Spinal cord (tissue), 10 donors: ENCODE data around the gene HNRNPH2. TPM values are rescaled to one million over a fixed set of nuclear protein-coding genes. Genes with fewer than 3 reads are reported as not detected.

Experiments
- DNase-seq, 6 donors: peaks; one replicate each; pipeline versions ENCODE4 v3.0.0 to v3.0.0-alpha.2; 2013 to 2015; ENCODE audit warnings: low spot score in 6 of 6, low read depth in 4 of 6
- H3K27ac ChIP-seq: one replicate; pipeline ENCODE4 v1.5.1; 2013; ENCODE audit warnings: low read depth, low read length, control low read depth
- H3K27me3 ChIP-seq: one replicate; pipeline ENCODE4 v1.6.1; 2013; ENCODE audit warnings: low read length; ENCODE audit not compliant: control insufficient read depth, insufficient read depth
- H3K36me3 ChIP-seq: one replicate; pipeline ENCODE4 v1.6.1; 2013; ENCODE audit warnings: low read length; ENCODE audit not compliant: control insufficient read depth, insufficient read depth
- H3K4me1 ChIP-seq: one replicate; pipeline ENCODE4 v1.6.1; 2013; ENCODE audit warnings: low read length; ENCODE audit not compliant: control insufficient read depth, insufficient read depth
- H3K4me3 ChIP-seq: one replicate; pipeline ENCODE4 v1.5.1; 2013; ENCODE audit warnings: low read depth, low read length, control low read depth
- H3K9me3 ChIP-seq: one replicate; pipeline ENCODE4 v1.6.1; 2013; ENCODE audit warnings: low read length; ENCODE audit not compliant: control insufficient read depth, insufficient read depth
- WGBS: methylation state at CpG from one replicate; pipeline ENCODE4 v1.1.5; 2013; ENCODE audit warnings: missing lambda C conversion rate; ENCODE audit not compliant: insufficient coverage; 5-methylcytosine and 5-hydroxymethylcytosine counted together
- polyA plus RNA-seq, 2 donors: library from polyadenylated mRNA; unstranded; fragments of 120-200 nt; gene quantifications; one replicate each; pipeline ENCODE4 v1.2.1, GENCODE V29; 2013; ENCODE audit not compliant: insufficient read length in 2 of 2
- total RNA-seq, 2 donors: library from RNA; depleted of rRNA in 1 of 2; stranded (reverse); fragments of 120-200 nt in 1 of 2; fragments of >200 nt in 1 of 2; gene quantifications; one replicate each; pipeline versions ENCODE4 v1.2.3 to v1.2.4, GENCODE V29; 2013 to 2014
- donor health status: healthy.

HNRNPH2 gene
- total and polyA plus RNA-seq, 4 donors: 63.7 to 111 (median 85.8) TPM

DNA sequence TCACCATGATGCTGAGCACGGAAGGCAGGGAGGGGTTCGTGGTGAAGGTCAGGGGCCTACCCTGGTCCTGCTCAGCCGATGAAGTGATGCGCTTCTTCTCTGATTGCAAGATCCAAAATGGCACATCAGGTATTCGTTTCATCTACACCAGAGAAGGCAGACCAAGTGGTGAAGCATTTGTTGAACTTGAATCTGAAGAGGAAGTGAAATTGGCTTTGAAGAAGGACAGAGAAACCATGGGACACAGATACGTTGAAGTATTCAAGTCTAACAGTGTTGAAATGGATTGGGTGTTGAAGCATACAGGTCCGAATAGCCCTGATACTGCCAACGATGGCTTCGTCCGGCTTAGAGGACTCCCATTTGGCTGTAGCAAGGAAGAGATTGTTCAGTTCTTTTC lies 4.0 kb downstream of the HNRNPH2 start:
- DNase-seq: no peak
- Histone ChIP-seq H3K4me1 (peaks cover 7% of the 10 kb centered on the region), H3K4me3 (no peak overlapping the region), H3K27me3 (peaks cover 2% of the 10 kb centered on the region), H3K9me3 (no peaks in the 10 kb centered on the region), H3K27ac (no peak overlapping the region), H3K36me3 (peaks cover 3% of the 10 kb centered on the region)
- 71% methylated on average over 8 of the region's 10 CpGs for WGBS

GRCh38 chrX:101415180-101416145 lies 7.4 kb downstream of the HNRNPH2 start:
- no peaks in the 10 kb centered on the region for H3K9me3 ChIP-seq
- H3K36me3 ChIP-seq: peaks cover 3% of the 10 kb centered on the region
- peaks cover 10% of the 10 kb centered on the region for H3K27me3 ChIP-seq
- peaks cover 13% of the 10 kb centered on the region for H3K4me1 ChIP-seq
- H3K4me3 ChIP-seq: no peak overlapping the region
- 54% methylated on average over 4 of the region's 12 CpGs for WGBS
- DNase-seq: peak in 3 of 6 donors; percentile 59 to 92 (median 87)
- H3K27ac ChIP-seq: peak overlapping the region; percentile 16

GRCh38 chrX:101416691-101417090 lies 8.7 kb downstream of the HNRNPH2 start:
- Histone ChIP-seq H3K4me1 (peaks cover 13% of the 10 kb centered on the region), H3K9me3 (no peaks in the 10 kb centered on the region), H3K27ac (no peak overlapping the region), H3K27me3 (peaks cover 10% of the 10 kb centered on the region), H3K36me3 (peaks cover 3% of the 10 kb centered on the region), H3K4me3 (no peak overlapping the region)
- WGBS: 74% methylated on average over 7 of the region's 7 CpGs
- no peak for DNase-seq

- no CpG with 5 or more reads among the region's 4 CpGs for WGBS
- Histone ChIP-seq H3K9me3 (no peaks in the 10 kb centered on the region), H3K4me3 (no peak overlapping the region), H3K36me3 (peaks cover 3% of the 10 kb centered on the region), H3K27ac (peak overlapping the region; percentile 81), H3K27me3 (peaks cover 10% of the 10 kb centered on the region), H3K4me1 (peaks cover 13% of the 10 kb centered on the region)
- DNase-seq: peak in 1 of 6 donors; percentile 14
These were observed 9.2 kb downstream of the HNRNPH2 start for GRCh38 chrX:101417190-101417589.

GRCh38 chrX:101417981-101418841 lies 10.2 kb downstream of the HNRNPH2 start:
- H3K4me3 ChIP-seq: peak overlapping the region; percentile 63
- 19% methylated on average over 40 of the region's 56 CpGs for WGBS
- no peaks in the 10 kb centered on the region for H3K9me3 ChIP-seq
- H3K27me3 ChIP-seq: peaks cover 10% of the 10 kb centered on the region
- peak in 3 of 6 donors; percentile 39 to 87 (median 87) for DNase-seq
- no peaks in the 10 kb centered on the region for H3K36me3 ChIP-seq
- H3K4me1 ChIP-seq: peaks cover 13% of the 10 kb centered on the region
- peak overlapping the region; percentile 81 for H3K27ac ChIP-seq

GRCh38 chrX:101419489-101419888 lies 11.5 kb downstream of the HNRNPH2 start:
- peaks cover 13% of the 10 kb centered on the region for H3K4me1 ChIP-seq
- no peaks in the 10 kb centered on the region for H3K9me3 ChIP-seq
- peaks cover 10% of the 10 kb centered on the region for H3K27me3 ChIP-seq
- WGBS: 60% methylated on average over 2 of the region's 2 CpGs
- H3K4me3 ChIP-seq: no peak overlapping the region
- DNase-seq: no peak
- no peak overlapping the region for H3K27ac ChIP-seq
- no peaks in the 10 kb centered on the region for H3K36me3 ChIP-seq

DNA sequence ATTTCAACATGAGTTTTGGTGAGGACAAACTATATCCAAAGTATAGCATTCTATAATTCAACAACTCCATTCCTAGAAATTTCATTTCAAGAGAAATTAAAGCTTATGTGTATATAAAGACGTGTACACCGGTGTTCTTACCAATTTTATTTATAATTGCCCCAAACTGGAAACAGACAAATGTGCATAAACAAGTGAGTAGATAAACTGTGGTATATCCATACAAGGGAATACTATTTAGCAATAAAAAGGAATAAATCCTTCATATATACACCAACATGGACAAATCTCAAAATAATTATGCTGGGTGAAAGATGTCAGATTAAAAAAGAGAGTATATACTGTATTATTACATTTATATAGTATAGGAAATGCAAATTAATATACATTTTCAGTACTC lies 19.9 kb downstream of the HNRNPH2 start:
- WGBS: no CpG with 5 or more reads among the region's 2 CpGs
- Histone ChIP-seq H3K27me3 (no peaks in the 10 kb centered on the region), H3K4me3 (no peak overlapping the region), H3K4me1 (no peaks in the 10 kb centered on the region), H3K27ac (no peak overlapping the region), H3K36me3 (no peaks in the 10 kb centered on the region), H3K9me3 (no peaks in the 10 kb centered on the region)
- DNase-seq: no peak

- DNase-seq: no peak
- H3K4me1 ChIP-seq: no peaks in the 10 kb centered on the region
- no peaks in the 10 kb centered on the region for H3K9me3 ChIP-seq
- no peak overlapping the region for H3K27ac ChIP-seq
- H3K27me3 ChIP-seq: no peaks in the 10 kb centered on the region
- no CpG with 5 or more reads among the region's 1 CpG for WGBS
- H3K36me3 ChIP-seq: no peaks in the 10 kb centered on the region
- no peak overlapping the region for H3K4me3 ChIP-seq
These were observed 21.9 kb downstream of the HNRNPH2 start for GRCh38 chrX:101429934-101430333.

DNA sequence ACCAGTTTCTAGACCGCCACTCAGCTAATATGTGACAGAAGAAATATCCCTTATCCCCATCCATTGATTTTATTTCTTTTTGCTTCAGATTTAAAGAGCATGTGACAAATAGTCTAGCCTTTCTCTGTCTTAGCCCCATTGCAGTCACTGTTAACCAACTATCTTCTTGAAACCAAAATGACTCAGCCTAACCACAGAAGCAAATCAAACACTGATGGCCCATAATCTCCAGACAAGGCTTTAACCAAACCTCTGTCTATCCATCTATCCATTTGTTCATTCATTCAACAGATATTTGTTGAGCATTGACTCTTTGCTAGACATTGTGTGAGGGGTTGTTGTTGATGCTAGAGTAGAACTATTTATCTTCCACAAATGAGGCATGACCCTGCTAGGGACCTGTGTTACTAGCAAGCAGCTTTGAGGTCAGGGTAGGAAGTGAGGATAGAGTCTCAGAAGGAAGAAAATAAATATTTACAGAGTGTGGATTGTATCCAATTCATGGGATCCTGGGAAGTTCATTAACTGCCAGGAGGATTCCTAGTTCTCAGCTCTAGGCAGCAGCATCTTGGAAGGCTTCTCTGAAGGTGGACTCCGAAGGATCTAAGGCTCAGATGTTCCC lies 22.5 kb downstream of the HNRNPH2 start:
- Histone ChIP-seq H3K4me3 (no peak overlapping the region), H3K36me3 (no peaks in the 10 kb centered on the region), H3K4me1 (no peaks in the 10 kb centered on the region), H3K27ac (no peak overlapping the region), H3K9me3 (no peaks in the 10 kb centered on the region), H3K27me3 (no peaks in the 10 kb centered on the region)
- no peak for DNase-seq
- 63% methylated on average over 1 of the region's 2 CpGs for WGBS
